ENCODE results near the gene VCL. TPM values are rescaled to one million over a fixed set of nuclear protein-coding genes. Genes with fewer than 3 reads are reported as not detected.
A peak's percentile ranks its signal among the peaks of the same experiment; 100 is the strongest.
"Not testable (repeated sequence)": the region's sequence is repeated elsewhere in the genome, so short reads cannot be mapped to it uniquely, and the experiment has no call there.

VCL gene
- polyA plus RNA-seq, 3 donors: 117 to 132 (median 128) TPM

DNA sequence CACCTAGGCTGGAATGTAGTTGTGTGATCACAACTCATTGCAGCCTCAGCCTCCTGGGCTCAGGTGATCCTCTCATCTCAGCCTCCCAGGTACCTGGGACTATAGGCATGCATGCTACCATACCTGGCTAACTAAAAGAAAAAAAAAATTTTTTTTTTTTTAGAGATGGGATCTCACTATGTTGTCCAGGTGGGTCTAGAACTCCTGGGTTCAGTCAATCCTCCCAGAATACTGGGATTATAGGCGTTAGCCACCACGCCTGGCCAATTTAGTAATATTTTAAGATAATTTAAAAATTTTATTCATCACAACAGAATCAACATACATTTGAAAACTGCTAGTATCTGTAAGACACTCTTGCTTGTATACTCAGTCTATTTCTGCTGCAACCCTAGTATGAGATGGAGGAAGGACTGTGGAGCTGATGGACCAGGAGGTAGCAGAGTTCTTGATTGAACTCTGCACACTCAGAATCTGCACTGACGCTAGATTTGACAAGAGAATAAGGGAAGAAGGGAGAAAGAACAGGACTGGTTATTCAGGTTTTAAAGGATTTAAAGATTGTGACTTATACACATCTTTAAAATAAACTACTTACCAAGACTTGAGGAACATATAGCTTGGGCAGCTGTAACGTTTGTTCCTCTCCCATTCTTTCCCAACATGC lies 57.6 kb downstream of the VCL start:
- DNase-seq (ENCODE audit: extremely low read depth in 1 of 11, low read depth in 9 of 11, low spot score in 4 of 11): no peak

DNA sequence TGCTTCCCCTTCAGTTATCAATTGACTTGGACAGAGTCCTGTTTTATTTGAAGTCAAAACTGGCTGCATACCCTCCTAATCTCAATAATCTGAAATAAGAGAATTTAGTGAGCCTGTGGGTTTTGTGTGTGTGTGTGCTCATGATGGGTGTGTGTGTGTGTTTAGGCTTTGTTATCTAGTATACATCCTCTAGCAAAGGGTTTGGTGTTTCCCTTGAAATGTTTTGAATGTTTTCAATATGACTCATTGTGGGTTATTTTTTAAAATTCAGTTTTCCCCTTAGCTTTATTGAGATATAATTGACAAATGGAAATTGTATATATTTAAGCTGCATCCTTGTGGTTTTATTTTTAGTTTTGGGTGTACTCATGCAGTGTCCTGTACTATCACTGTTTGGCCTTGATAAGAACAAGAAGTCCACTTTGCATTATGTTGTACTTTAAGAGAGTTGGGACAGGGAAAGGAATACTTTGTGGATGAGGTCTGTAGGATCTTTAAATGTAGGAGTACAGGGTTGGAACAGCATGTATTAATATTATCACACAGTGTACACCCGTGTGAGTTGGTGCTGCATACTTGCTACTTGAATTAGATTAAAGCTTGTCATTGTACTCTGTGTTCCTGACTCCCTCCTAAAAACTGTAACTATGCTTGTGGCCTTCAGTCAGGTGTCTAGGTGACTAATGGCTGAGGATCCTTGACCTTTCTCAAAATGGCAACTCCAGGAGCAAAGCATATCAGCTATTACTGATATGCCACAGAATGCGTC lies 58.3 kb downstream of the VCL start:
- DNase-seq (ENCODE audit: extremely low read depth in 1 of 11, low read depth in 9 of 11, low spot score in 4 of 11): no peak

DNA sequence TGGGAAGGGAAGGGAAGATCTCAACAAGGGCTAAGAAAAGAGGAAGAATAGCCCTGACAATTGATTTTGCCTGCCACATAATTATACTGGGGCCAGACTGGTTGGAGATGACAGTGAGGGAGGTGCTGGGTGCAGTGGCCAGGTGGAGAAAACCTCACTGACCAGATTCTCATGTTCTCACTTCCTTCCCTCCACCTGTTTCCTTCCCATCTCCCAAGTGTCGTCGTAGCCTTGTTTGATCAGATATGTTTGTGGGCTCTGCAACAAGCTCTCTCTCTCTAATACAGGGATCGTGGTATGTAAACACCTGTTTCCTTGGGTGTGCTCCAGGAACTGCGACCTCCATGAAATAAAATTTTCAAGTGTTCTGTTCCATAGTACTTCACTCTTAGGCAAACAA lies 60.2 kb downstream of the VCL start:
- DNase-seq (ENCODE audit: extremely low read depth in 1 of 11, low read depth in 9 of 11, low spot score in 4 of 11): no peak

DNA sequence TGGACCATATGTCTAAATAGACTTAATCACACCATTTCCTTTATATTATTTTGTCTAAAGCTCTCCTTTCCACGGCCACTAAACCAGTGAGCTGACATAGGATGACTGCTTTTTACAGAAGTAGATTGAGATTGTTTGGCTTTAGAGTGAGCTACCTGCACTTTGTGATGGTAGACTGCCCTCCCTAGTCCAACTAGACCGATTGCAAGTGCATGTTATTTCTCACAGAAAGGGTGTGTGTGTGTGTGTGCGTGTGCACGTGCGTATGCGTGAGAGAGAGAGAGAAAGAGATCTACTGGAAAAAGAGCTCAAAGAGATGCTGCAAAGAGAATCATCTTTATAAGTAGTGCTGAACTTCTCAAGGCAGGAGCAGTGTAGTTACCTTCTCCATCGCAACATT lies 60.7 kb downstream of the VCL start:
- DNase-seq (ENCODE audit: extremely low read depth in 1 of 11, low read depth in 9 of 11, low spot score in 4 of 11): no peak

DNA sequence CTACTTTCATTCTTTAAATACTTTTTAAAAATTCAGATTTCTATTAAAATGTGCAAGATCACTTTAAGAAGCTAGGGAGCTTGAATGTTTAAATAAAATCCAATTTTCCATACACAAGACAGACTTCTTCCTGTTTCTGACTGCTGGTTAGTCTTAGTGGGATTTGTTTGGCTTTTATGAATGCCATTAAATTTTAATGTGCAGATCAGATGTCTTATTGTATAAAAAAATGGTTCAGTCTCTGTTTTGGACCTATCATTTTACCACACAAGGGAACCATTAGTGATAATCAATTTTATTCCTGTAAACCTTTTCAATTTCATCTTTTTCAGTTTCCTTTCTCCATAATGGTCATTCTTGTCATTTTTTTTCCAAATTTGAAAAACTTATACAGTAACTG lies 63.2 kb downstream of the VCL start:
- no peak for DNase-seq (ENCODE audit: extremely low read depth in 1 of 11, low read depth in 9 of 11, low spot score in 4 of 11)

DNA sequence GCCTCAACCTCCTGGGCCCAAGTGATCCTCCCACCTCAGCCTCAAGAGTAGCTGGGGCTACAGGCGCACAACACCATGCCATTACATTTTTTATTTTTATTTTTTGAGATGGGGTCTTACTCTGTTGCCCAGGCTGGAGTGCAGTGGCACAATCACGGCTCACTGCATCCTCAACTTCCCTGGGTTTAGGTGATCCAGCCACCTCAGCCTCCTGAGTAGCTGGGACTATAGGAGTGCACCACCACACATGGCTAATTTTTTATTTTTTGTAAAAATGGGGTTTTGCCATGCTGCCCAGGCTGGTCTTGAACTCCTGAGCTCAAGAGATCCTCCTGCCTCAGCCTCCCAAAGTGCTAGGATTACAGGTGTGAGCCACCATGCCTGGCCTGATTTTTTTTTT lies 64.1 kb downstream of the VCL start:
- DNase-seq (ENCODE audit: extremely low read depth in 1 of 11, low read depth in 9 of 11, low spot score in 4 of 11): not testable (repeated sequence)

DNA sequence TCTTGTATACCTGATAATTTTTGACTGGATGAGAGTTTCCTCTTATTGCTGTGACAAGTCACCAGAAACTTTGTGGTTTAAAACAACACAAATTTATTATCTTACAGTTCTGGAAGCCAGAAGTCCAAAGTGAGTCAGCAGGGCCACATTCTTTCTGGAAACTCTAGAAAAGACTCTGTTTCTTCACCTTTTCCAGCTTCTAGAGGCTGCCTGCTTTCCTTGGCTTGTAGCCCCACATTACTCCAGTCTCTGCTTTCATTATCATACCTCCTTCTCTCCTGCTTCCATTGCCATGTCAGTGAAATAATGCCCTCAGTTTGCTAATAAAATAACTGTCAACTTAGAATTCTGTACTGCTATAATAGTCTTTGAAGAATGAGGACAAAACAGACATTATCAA lies 65.3 kb downstream of the VCL start:
- no peak for DNase-seq (ENCODE audit: extremely low read depth in 1 of 11, low read depth in 9 of 11, low spot score in 4 of 11)

DNA sequence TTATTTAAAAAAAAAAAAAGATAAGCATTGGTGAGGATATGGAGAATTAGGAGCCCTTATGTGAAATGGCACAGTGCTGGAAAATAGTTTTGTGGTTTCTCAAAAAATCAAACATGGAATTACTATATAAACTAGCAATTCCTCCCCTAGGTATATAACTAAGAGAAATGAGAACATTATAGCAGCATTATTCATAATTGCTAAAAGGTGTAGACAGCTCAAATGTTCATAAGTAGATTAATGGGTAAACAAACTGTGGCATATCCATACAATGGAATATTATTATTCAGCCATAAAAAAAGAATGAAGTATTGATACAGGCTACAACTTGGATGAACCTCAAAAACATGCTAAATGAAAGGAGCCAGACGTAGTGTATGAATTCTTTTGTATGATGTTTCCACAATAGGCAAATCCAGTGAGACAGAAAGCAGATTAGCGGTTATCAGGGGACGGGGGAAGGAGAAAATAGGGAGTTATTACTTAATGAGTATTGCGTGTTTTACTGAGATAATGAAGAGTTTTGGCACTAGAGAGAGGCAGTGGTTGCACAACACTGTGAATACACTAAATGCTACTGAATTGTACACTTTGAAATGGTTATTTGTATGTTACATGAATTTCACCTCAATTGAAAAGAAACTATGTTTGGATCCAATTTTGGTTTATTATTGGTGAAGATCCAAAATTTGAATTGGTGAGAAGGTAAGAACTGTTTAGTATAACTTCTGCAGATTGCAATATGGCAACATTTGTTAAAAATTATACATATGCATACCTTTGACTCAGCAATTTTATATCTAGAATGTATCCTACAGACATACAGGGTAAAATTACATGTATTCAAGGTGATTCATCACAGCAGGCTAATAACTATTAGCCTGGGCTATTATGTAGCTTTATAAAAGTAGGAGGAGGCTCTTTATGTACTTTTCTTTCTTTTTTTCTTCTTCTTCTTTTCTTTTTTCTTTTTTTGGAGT lies 69.7 kb downstream of the VCL start:
- DNase-seq (ENCODE audit: extremely low read depth in 1 of 11, low read depth in 9 of 11, low spot score in 4 of 11): no peak

DNA sequence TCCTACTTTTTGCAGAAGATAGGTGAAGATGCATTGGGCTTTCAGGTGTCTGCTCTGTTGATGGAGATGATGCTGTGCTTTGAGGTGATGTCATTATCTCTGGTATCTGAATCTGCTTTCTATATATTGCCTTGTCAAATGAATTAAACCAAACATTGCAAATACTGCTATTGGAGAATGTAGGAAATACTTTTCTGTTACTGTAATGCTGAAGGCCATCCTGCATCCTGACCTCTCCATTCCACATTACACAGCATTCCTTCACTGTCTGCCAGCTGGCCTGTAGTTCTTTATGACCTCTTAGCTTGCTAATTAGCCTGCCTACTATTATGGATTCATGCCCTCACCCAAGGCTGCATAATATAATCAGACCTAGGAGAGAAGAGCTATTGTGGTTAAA lies 73.2 kb downstream of the VCL start:
- peak in 2 of 11 donors; percentile 26 to 46 for DNase-seq (ENCODE audit: extremely low read depth in 1 of 11, low read depth in 9 of 11, low spot score in 4 of 11)

DNA sequence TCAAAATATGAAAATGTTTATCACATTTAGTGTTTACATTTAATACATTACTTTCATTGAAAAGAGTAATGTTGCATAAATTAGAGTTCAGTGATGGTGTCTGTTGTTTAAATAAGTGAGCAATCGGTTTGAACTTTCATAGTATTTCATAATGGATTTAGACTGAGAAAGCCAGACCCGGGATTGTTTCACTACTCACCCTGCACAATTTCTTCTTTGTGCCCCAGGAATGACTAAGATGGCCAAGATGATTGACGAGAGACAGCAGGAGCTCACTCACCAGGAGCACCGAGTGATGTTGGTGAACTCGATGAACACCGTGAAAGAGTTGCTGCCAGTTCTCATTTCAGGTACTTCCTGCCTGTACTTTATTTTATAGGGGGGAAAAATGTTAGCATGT lies 74.6 kb downstream of the VCL start:
- no peak for DNase-seq (ENCODE audit: extremely low read depth in 1 of 11, low read depth in 9 of 11, low spot score in 4 of 11)

DNA sequence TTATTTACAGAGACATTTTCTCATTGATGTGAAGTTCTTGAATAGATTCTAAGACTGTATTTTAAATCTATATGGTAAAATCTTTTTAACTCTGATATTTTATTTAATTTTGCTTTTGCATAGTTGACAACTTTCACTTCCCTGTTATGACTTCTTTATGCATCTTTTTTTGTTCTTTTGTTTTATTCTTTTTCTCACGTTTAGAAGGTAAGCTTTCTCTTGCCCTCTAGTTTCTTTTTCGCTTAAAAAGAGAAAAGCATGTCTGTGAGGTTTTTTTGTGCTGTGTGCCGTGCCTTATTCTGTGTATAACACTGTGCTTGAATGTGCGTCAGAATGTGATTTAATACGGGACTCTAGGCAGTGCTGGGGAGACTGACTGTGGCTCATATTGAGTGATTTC lies 78.0 kb downstream of the VCL start:
- DNase-seq (ENCODE audit: extremely low read depth in 1 of 11, low read depth in 9 of 11, low spot score in 4 of 11): no peak

DNA sequence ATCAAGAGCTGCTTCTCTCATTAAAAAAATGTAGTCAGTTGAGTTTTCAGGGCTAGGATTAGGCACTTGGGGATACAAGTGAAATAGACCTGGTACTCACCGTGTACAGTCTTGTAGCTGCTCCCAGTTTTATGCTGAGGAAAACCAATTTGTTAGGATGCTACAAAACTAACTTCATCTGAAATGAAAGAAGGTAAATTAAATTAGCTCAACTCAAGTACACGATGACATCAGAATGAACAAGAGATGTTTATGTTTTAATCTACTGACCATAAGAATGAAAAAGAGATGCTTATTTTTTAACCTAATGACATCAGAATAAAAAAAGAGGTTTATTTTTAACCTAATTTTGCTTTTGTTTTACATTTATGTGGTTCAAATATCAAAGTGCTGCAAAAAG lies 79.0 kb downstream of the VCL start:
- DNase-seq (ENCODE audit: extremely low read depth in 1 of 11, low read depth in 9 of 11, low spot score in 4 of 11): no peak

DNA sequence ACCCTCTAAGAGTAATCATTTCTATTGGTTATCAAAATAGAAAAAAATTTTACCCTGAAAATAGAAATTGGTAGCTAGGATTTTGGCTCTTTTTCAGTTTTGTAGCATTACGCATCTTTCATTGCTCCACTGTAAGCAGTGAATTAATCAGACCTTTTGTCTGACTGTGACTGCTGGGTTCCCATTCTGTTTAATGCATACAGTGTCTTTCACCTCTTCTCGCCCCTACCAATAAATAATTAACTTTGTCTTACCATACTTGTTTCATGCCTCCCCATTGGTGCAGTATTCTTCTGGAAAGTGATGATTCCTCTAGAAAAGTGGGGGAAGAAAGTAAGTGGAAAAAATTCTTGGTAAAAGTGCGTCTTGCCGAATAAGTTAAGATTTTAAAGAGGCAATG lies 79.5 kb downstream of the VCL start:
- DNase-seq (ENCODE audit: extremely low read depth in 1 of 11, low read depth in 9 of 11, low spot score in 4 of 11): no peak

DNA sequence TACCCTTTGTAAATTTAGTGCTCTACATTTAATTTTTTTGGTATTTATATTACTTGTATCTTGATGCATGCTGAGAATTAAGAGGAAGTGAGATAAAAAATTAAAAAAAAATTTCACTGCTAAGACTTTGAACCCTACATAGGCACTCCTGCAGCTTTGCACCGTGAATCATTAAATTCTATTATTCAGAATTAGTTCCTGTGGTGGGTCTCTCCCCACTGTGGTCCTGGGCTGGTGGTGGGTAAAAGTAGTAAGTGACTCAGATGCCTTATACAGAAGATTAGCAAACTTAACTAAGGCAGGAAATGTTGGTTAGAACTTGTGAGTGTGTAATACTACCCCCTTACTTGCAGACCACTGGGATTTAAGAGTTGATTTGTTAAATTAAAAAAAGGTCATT lies 80.1 kb downstream of the VCL start:
- DNase-seq (ENCODE audit: extremely low read depth in 1 of 11, low read depth in 9 of 11, low spot score in 4 of 11): no peak

DNA sequence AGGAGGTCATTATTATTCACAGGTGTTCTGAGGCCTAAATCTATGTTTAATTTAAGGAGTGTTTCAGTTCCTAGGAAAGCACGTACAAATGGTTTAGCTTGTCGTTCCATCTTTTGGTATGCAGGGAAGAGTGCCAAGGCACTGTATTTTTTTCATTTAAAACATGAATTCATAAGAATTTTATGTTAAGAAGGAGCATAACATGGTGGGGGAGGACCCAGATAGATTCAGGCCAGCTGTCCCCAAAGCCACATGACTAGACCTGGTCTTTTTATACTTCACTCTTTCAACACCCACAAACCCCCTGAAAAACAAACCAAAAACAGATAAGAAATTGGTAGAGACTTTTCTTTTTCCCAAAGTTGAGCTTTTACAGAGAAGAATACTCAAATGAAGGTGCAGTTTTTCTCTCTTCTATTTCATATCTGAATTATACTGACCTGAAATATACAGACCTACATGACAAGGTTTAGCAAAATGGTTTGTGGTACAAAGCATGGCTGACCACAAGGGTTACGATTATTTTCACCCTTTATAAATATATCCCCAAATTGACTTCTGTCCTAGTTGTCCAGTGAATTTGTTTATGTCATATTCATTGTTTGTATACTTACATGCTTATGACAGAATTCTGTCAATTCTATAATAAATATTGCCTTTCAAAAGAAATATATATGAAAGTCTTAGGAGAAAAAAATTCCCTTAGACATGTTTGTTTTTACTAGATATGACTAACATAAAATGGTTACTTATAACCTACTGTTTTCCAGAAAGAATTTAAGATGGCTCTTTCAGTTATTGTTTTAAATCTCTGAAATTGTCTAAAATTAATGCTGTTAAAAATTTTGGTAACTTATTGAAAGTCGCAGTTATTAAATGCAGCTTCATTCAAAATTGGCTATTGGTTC lies 81.4 kb downstream of the VCL start:
- no peak for DNase-seq (ENCODE audit: extremely low read depth in 1 of 11, low read depth in 9 of 11, low spot score in 4 of 11)

DNA sequence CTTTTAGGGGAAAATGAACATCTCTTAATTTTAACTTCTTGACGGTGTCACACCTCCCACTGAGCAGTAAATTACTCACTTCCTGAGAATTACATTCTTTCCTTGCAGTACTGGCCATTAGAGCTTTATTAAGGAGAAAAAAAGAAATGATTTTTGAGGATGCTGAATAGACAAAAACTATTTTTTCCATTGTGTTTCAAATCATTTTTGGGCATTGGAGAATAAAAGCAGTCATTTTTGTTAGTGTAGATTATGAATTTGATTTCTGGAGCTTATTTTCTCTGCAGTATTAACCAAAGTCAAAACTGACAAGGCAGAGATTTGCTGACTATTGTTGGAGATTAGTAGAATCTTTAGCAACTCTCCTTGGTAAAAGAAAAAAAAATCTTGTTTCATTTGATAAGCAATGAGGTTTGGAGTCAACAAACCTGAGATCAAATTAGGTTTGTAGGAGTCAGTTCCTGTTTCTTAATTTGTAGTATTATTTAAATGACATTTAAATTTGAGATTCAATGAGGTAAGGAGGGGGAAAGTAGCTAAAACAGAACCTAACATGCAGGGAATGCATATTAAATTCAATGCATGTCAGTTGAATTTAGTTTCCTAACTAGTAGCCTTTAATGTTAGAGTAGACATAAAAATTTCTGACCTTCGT lies 82.1 kb downstream of the VCL start:
- DNase-seq (ENCODE audit: extremely low read depth in 1 of 11, low read depth in 9 of 11, low spot score in 4 of 11): no peak

DNA sequence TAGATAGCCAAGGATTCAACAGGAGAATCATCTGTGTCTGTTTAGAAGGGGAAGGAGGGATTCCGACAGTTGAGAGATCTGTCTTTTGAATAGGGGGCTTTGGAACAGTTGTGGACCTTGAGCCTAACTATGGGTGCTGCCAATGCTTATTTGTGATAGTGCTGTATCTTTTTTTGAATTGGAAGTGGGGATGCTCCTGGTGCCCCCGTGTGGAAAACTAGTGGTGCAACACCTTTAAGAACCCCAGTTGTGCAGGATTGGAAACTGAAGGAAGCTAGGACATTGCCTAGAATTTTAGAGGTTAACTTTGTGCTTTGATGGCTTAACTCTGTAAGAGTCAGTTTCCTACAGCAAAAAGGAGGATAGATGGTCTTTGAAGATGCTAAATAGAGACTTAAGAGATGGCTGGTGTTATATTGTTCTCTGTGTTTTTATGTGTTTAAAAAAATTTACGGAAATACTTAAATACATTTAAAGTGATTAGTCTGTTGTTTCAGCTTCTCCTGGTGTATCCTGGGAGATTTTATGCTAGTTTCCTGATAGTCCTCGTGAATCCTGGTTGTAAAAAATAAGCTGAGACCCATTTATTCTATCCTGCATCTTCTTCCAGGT lies 83.4 kb downstream of the VCL start:
- DNase-seq (ENCODE audit: extremely low read depth in 1 of 11, low read depth in 9 of 11, low spot score in 4 of 11): peak in 3 of 11 donors; percentile 28 to 36 (median 28)

Measured in renal cortex interstitium (tissue), 11 donors.